Gastrocnemius medialis (tissue), 4 donors: ENCODE measurements around the gene FRMPD4. TPM values are rescaled to one million over a fixed set of nuclear protein-coding genes. Genes with fewer than 3 reads are reported as not detected.
"Not testable (repeated sequence)": the region's sequence is repeated elsewhere in the genome, so short reads cannot be mapped to it uniquely, and the experiment has no call there.

Source experiments
- ATAC-seq, 2 donors: fragments of 150-250 bp; one replicate each; pipeline ENCODE4 v1.9.1; 2016
- DNase-seq, 2 donors: peaks; one replicate each; pipeline ENCODE4 v3.0.0-alpha.2; 2019
- H3K27ac ChIP-seq, 4 donors: fragments of 200-600 bp; sonication (generic); 1 replicate in 1 of 4; 2 replicates in 3 of 4; pipeline ENCODE4 v1.5.1; 2016 to 2018; ENCODE audit warnings: mild to moderate bottlenecking in 2 of 4, moderate library complexity in 1 of 4
- H3K27me3 ChIP-seq, 3 donors: fragments of 200-600 bp; sonication (generic) in 2 of 3; 1 replicate in 1 of 3; 2 replicates in 2 of 3; pipeline versions ENCODE4 v1.5.1 to v1.6.0; 2016 to 2019; ENCODE audit warnings: mild to moderate bottlenecking in 1 of 3, moderate library complexity in 1 of 3
- H3K36me3 ChIP-seq, 2 donors: fragments of 200-600 bp; sonication (generic) in 1 of 2; one replicate each; pipeline ENCODE4 v1.5.1; 2017 to 2018
- H3K4me1 ChIP-seq, 2 donors: fragments of 200-600 bp; sonication (generic) in 1 of 2; one replicate each; pipeline ENCODE4 v1.5.1; 2016 to 2017; ENCODE audit warnings: mild to moderate bottlenecking in 2 of 2
- H3K4me3 ChIP-seq, 4 donors: fragments of 200-600 bp; sonication (generic) in 3 of 4; 1 replicate in 1 of 4; 2 replicates in 3 of 4; pipeline ENCODE4 v1.5.1; 2016 to 2019; ENCODE audit warnings: mild to moderate bottlenecking in 2 of 4
- H3K9me3 ChIP-seq, 3 donors: fragments of 200-600 bp; sonication (generic) in 2 of 3; 1 replicate in 1 of 3; 2 replicates in 2 of 3; pipeline ENCODE4 v1.5.1; 2016 to 2019
- CTCF ChIP-seq, 5 experiments: fragments of 450-650 bp in 3 of 5; fragments of 200-600 bp in 2 of 5; sonication (generic) in 2 of 5; IDR thresholded peaks in 4 of 5; conservative IDR thresholded peaks in 1 of 5; 1 replicate in 4 of 5; 2 replicates in 1 of 5; pipeline ENCODE4 v1.5.1; 2016 to 2019; ENCODE audit warnings: antibody characterized with exemption in 5 of 5, mild to moderate bottlenecking in 3 of 5, moderate library complexity in 3 of 5
- POLR2A ChIP-seq, 2 donors: fragments of 450-650 bp; IDR thresholded peaks; one replicate each; pipeline ENCODE4 v1.6.1; 2017; ENCODE audit warnings: antibody characterized with exemption in 2 of 2, mild to moderate bottlenecking in 2 of 2, moderate library complexity in 2 of 2
- in situ Hi-C, 4 donors: fragments of 200-750 bp; cut with MboI; loops; one replicate each; pipeline versions ENCODE4 v1.15.0 to v1.8.0; 2017; ENCODE audit warnings: low sequenced_read_pairs in 4 of 4
- intact Hi-C: fragments of 100-400 bp; cut with DNase I; formaldehyde crosslinking; loops from one replicate; pipeline ENCODE4 v1.15.1; 2023; ENCODE audit warnings: low total_unique reads
- total RNA-seq, 4 donors: library from RNA; depleted of rRNA; stranded (reverse); fragments of >200 nt; gene quantifications; one replicate each; pipeline versions ENCODE4 v1.1.0 to v1.2.3, GENCODE V29; 2016

FRMPD4 gene
- total RNA-seq, 4 donors from 2014 or later: 0.02 TPM; not detected in 3

- Histone ChIP-seq H3K36me3 (no peaks in the 10 kb centered on the region), H3K4me1 (no peaks in the 10 kb centered on the region), H3K27me3 (no peaks in the 10 kb centered on the region), H3K27ac (peak overlapping the region; percentile 67 to 76 (median 72)), H3K9me3 (no peaks in the 10 kb centered on the region), H3K4me3 (no peak overlapping the region)
- ATAC-seq (peak; percentile 98 to 99), DNase-seq (peak; percentile 2 to 22)
- in situ Hi-C loops: no loop called here
- TF ChIP-seq POLR2A (IDR thresholded peaks at IDR 0.05): no peak
- TF ChIP-seq CTCF (IDR thresholded peaks at IDR 0.05 in 4 of 5, conservative IDR thresholded peaks at IDR 0.05 in 1 of 5): no peak
- intact Hi-C loops: loop anchor here (5.0 kb wide), 1 partner anchor 73 kb away; no protein-coding TSS in a partner anchor
These were observed 356.3 kb downstream of the FRMPD4 start for GRCh38 chrX:12494400-12495138.

- DNase-seq (no peak), ATAC-seq (no peak)
- H3K4me3 ChIP-seq: no peak overlapping the region
- H3K4me1 ChIP-seq: no peaks in the 10 kb centered on the region
- intact Hi-C loops (no loop called here), in situ Hi-C loops (no loop called here)
- H3K27ac ChIP-seq: no peak overlapping the region
- H3K36me3 ChIP-seq: no peaks in the 10 kb centered on the region
- no peaks in the 10 kb centered on the region for H3K9me3 ChIP-seq
- TF ChIP-seq CTCF (IDR thresholded peaks at IDR 0.05 in 4 of 5, conservative IDR thresholded peaks at IDR 0.05 in 1 of 5) (no peak), POLR2A (IDR thresholded peaks at IDR 0.05) (no peak)
- H3K27me3 ChIP-seq: no peaks in the 10 kb centered on the region
These were observed 358.1 kb downstream of the FRMPD4 start for GRCh38 chrX:12496343-12496742.

- Histone ChIP-seq H3K27me3 (no peaks in the 10 kb centered on the region), H3K4me1 (no peaks in the 10 kb centered on the region), H3K9me3 (no peaks in the 10 kb centered on the region), H3K4me3 (no peak overlapping the region), H3K27ac (no peak overlapping the region), H3K36me3 (no peaks in the 10 kb centered on the region)
- intact Hi-C loops (no loop called here), in situ Hi-C loops (no loop called here)
- TF ChIP-seq POLR2A (IDR thresholded peaks at IDR 0.05) (no peak), CTCF (IDR thresholded peaks at IDR 0.05 in 4 of 5, conservative IDR thresholded peaks at IDR 0.05 in 1 of 5) (no peak)
- ATAC-seq: no peak
- DNase-seq: no peak
These were observed 359.7 kb downstream of the FRMPD4 start for GRCh38 chrX:12497832-12498591.

GRCh38 chrX:12505127-12505526 is 366.9 kb downstream of the FRMPD4 start:
- in situ Hi-C loops: no loop called here
- H3K27me3 ChIP-seq: no peaks in the 10 kb centered on the region
- H3K4me3 ChIP-seq: no peak overlapping the region
- H3K36me3 ChIP-seq: no peaks in the 10 kb centered on the region
- intact Hi-C loops: no loop called here
- no peak for TF ChIP-seq CTCF (IDR thresholded peaks at IDR 0.05 in 4 of 5, conservative IDR thresholded peaks at IDR 0.05 in 1 of 5)
- no peak for TF ChIP-seq POLR2A (IDR thresholded peaks at IDR 0.05)
- no peaks in the 10 kb centered on the region for H3K4me1 ChIP-seq
- no peak for ATAC-seq
- DNase-seq: no peak
- no peak overlapping the region for H3K27ac ChIP-seq
- no peaks in the 10 kb centered on the region for H3K9me3 ChIP-seq

GRCh38 chrX:12515384-12515783 is 377.1 kb downstream of the FRMPD4 start:
- in situ Hi-C loops, ATAC-seq, DNase-seq, H3K27me3 ChIP-seq, H3K27ac ChIP-seq, H3K4me3 ChIP-seq, H3K4me1 ChIP-seq, intact Hi-C loops, H3K36me3 ChIP-seq, H3K9me3 ChIP-seq: not testable (repeated sequence)
